GM10248 (cell line): ENCODE measurements around the gene LSAMP.
A peak's percentile ranks its signal among the peaks of the same experiment; 100 is the strongest.

ENCODE experiments used
- CTCF ChIA-PET: fragments of 300-600 bp; sonication (Branson Sonifier 250); formaldehyde crosslinking; extraction: SDS; loops from one replicate; lab custom pipeline; 2021; ENCODE audit warnings: antibody characterized with exemption; lab: Yijun Ruan, JAX
- POLR2A ChIA-PET: fragments of 350-650 bp; sonication (Branson Sonifier 250); formaldehyde crosslinking; extraction: SDS; loops from one replicate; lab custom pipeline; 2020; ENCODE audit warnings: antibody characterized with exemption; lab: Yijun Ruan, JAX
- DNase-seq: peaks from one replicate; pipeline ENCODE4 v3.0.0; 2012; ENCODE audit errors: extremely low spot score
- CTCF ChIP-seq: IDR thresholded peaks from 2 replicates; pipeline ENCODE4 v1.5.1; 2012; ENCODE audit warnings: mild to moderate bottlenecking, low read depth; ENCODE audit errors: extremely low read depth, missing control alignments, control extremely low read depth

The LSAMP gene

GRCh38 chr3:116037954-116038911 lies 407.1 kb downstream of the LSAMP start:
- TF ChIP-seq CTCF = no peak
- DNase-seq = peak; percentile 39
- ChIA-PET POLR2A (no interaction called here), CTCF (interaction anchor here (0.7 to 1.2 kb wide), 4 partner anchors 13 to 52 kb away, joined by 3 read pairs; no protein-coding TSS in a partner anchor)

DNA sequence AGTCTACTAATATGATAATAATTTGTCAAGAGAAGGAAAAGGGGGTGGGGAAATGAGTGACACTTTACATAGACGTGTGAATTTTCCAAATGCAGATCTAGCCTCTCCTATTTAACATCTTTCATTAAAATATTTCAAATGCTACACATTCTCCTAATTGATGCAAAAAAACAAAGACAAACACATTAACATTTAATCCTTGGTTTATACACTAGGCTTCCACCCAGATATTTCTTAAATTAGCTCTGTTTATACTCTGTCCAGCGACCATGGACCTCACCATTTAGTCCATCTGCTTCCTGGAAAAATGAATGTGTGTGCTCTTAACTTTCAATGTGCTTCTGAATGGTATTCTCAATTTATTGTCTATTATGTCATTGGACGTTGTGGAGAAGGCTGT lies 409.9 kb downstream of the LSAMP start:
- CTCF ChIA-PET = no interaction called here
- POLR2A ChIA-PET = no interaction called here
- DNase-seq = no peak
- TF ChIP-seq CTCF = no peak

DNA sequence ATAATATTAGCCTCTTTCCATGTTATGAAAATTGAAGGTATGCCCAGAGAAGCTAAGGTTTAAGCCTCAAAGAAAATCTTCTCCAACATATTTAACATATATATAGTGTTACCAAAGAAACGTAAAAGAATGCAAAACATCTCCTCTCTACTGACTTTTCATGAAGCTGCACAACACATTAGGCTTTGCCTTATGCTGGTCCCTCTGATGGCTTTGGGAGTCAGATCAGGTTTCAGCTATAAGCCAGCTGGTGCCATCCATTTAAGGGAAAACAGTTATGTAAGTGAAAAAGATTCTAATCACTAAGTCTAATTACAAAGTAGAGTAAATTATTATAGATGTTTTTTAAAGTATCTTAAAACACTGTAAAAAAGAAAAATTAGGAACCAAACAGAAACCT lies 410.5 kb downstream of the LSAMP start:
- no peak for TF ChIP-seq CTCF
- DNase-seq = no peak
- ChIA-PET POLR2A (no interaction called here), CTCF (interaction anchor here (1.0 to 1.8 kb wide), 2 partner anchors 10 to 13 kb away, joined by 3 to 5 read pairs; no protein-coding TSS in a partner anchor)

DNA sequence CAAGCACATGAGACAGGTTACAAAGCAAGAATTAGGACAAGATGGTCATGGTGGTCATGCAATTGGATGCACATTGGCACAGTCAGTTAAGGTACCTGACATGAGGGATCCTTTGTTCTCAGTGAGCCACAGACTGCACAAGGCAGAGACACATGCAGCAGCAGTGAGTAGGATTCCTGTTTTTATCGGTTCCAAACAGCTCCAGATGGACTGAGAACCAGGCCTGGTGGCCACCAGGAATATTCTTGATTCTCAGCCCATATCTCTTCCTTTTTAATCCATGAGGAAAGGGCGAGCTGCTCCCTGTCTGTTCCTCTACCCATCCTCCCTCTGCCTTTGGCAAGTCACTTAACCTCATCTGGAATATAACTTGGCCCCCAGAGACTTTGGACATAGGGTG lies 411.2 kb downstream of the LSAMP start:
- ChIA-PET POLR2A (no interaction called here), CTCF (interaction anchor here (1.0 to 1.8 kb wide), 3 partner anchors 9 to 48 kb away, joined by 3 to 6 read pairs (median 5); no protein-coding TSS in a partner anchor)
- no peak for DNase-seq
- TF ChIP-seq CTCF = no peak

DNA sequence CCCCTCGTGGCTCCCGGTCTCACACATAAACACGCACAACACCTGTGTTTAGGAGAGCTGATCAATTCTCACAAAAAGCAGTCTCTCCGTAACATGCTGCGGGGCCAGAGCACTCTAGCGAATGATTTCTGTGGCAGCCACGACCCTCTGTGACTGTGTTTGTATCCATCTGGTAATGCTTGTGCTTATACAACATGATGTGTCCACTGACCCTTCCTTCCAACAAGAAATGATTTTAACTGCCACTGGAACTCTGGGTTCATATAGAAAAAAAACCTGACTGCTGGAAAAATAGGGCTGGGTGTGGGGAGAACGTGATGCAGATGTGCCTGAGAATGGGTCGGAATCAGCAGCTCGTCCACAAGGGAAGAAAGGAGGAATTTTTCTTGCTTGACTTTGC lies 411.8 kb downstream of the LSAMP start:
- no peak for TF ChIP-seq CTCF
- CTCF ChIA-PET = interaction anchor here (1.0 to 1.8 kb wide), 5 partner anchors 8 to 47 kb away, joined by 3 to 6 read pairs (median 4); no protein-coding TSS in a partner anchor
- DNase-seq = no peak
- POLR2A ChIA-PET = no interaction called here

DNA sequence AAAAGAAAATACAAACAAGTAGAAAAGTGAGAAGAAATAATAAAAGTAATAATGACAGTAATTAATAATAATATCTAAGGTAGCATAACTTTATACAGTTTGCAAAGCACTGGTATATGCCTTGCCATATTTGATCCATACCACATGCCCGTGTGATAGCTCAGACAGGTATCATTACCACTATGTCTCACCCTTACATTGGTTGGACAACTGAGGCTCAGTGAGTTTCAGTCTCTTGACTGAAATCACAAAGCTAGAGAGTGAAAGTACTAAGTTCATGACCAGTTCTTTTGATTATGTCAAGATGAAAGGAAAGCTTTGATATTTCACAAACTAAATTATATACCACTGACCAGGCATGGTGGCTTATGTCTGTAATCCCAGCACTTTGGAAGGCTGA lies 413.1 kb downstream of the LSAMP start:
- TF ChIP-seq CTCF = no peak
- DNase-seq = no peak
- ChIA-PET CTCF (interaction anchor here (0.8 to 1.5 kb wide), 5 partner anchors 8 to 21 kb away, joined by 3 to 5 read pairs (median 3); no protein-coding TSS in a partner anchor), POLR2A (interaction anchor here (0.5 kb wide), 1 partner anchor 384 kb away, joined by 3 read pairs; no protein-coding TSS in a partner anchor)
